HG03457 (cell line): Measurements from ENCODE around the gene CXorf38.

Experiments used
- ATAC-seq: cut with Tn5 transposase; IDR thresholded peaks from one replicate; pipeline ENCODE4 v1.9.1; 2021; ENCODE audit warnings: moderate number of reproducible peaks; ENCODE audit not compliant: unreplicated experiment

The CXorf38 gene

GRCh38 chrX:40647307-40648197 is at the start of gene CXorf38:
Gene CXorf38, minus strand, starts transcription at chrX:40647561. Its CDS starts 41 bp downstream, at chrX:40647520.
- peak; percentile 43 for ATAC-seq

DNA sequence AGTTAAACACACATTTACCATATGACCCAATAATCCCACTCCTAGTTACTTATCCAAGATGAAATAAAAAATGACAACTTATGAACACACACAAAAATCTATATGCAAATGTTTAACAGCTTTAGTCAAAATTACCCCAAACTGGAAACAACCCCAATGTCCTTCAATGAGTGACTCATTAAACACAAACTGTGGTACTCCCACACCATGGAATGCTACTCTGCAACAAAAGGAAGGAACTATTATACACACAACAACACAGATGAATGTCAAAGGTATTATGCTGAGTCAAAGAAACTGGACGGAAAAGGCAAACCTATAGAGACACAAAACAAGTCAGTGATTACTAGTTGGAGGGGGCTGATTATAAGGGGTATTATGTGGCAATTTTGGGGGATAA is 47.4 kb upstream of the CXorf38 start:
- no peak for ATAC-seq

DNA sequence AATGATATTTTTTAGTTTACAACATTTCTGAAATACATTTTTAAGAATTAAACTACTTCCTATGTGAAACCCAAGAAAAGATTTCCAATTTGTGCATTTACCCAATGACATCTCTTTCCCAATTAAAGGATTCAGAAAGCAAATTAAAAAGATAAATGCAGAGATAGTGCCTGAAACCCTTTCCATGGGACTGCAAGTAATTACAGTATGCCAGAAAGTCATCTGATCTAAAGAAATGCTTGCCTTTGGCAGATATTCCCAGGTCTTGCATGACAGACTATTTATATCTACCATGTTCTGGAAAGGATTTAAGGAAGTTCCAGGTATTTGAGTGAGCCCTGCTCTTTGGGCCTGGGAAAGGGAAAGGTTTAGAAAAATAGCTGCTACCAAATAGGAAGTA is 41.6 kb upstream of the CXorf38 start:
- no peak for ATAC-seq

GRCh38 chrX:40687169-40687568 is 39.8 kb upstream of the CXorf38 start:
- no peak for ATAC-seq

GRCh38 chrX:40685362-40685918 is 38.1 kb upstream of the CXorf38 start:
- no peak for ATAC-seq

- ATAC-seq, result no peak
Observed at GRCh38 chrX:40684092-40684491, 36.7 kb upstream of the CXorf38 start.

DNA sequence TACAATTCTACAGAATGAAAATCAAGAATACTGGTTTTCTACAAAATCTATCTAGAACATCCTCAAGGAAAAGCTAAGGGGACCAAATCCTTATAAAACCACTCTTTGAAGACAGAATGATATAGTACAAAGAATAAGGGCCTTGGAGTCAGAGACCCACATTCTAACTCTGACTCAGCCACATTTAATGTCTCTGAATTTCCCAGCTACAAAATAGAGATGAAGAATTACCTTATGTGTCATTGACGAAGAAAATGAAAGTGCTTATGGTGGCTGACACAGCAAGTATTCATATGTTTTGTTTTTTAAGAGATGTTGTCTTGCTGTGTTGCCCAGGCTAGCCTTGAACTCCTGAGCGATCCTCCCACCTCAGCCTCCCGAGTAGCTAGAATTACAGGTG is 35.9 kb upstream of the CXorf38 start:
- ATAC-seq, result no peak

- ATAC-seq, result no peak
Observed at GRCh38 chrX:40671126-40671525, 23.8 kb upstream of the CXorf38 start.

GRCh38 chrX:40663880-40664630 is 16.7 kb upstream of the CXorf38 start:
- no peak for ATAC-seq

DNA sequence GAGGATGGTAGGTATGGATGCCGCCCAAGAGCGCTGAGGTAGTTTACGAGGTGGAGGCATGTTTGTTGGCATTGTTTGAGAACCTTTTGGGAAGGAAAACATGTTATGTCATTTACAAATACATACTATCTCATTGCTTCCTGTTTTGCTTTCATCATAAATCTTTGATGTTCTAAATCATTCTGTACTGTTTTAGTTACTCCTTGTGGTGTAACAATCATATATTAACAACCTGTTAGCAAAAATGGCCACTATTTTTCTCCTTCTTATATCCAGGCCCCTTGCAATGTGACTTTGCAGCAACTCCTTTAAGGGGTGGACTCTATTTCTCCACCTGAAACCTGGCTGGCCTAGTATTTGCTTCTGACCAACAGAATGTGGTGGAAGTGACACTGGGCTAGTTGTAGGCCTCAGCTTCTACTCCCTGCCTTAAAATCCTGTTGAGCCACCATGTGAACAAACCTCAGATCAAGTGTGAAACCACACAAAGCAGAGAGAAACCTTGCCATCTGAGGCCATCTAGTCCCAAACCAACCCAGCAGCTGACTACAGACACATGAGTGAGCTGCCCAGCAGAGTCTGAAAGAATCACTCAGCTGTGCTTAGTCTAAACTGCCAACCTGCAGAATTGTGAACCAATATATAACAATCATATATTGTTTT is 15.8 kb upstream of the CXorf38 start:
- ATAC-seq, result no peak

DNA sequence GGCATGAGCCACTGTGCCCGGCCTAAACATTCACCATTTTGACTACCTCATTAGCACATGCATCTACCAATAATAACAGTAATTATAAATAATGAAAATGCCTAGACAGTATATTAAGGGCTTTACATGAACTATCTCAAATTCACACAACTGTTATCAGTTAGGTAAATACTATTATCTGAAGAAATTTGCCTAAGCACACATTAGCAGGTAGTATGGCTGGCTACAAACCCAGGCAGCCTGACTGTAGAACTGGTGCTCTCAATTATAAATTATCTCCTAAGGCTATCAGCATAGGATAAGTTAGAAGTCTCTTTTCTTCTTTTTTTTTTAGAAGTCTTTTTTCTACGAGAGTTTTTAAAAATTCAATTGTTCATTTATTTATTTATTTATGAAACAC is 14.1 kb upstream of the CXorf38 start:
- ATAC-seq, result no peak

DNA sequence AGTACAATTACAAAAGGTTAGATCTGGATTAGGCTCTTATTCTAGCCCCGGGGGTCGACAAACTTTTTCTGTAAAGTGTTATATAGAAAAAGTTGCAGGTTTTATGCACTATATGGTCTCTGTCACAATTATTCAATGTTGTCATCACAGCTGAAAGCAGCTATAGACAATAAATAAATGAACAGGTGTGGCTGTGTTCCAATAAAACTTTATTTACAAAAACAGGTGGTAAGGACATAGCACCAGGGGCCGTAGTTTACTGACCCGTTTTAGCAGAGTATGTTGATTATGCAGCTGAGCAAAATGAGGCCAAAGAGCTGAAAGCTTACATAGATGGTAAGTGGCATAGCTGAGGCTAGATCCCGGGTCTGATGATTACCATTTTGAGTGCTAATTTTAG is 13.0 kb upstream of the CXorf38 start:
- no peak for ATAC-seq

DNA sequence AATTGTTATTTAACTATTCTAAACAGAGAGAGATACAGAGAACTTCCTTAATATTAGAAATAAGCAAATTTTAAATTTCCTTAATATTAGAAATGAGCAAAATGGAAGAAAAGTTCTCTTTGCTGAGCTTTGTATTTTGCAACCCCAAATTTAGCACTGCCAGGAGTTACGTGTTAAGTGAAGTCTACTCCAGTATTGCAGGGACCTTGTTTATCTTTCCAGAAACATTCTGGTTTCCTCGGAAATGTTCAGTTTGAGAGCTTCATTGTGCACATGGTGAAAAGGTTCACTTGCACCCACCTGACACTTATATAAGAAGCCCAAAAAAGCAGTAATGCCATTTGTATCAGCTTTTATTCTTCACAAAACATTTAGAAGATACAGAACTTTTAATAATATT is 6.2 kb upstream of the CXorf38 start:
- ATAC-seq, result no peak

DNA sequence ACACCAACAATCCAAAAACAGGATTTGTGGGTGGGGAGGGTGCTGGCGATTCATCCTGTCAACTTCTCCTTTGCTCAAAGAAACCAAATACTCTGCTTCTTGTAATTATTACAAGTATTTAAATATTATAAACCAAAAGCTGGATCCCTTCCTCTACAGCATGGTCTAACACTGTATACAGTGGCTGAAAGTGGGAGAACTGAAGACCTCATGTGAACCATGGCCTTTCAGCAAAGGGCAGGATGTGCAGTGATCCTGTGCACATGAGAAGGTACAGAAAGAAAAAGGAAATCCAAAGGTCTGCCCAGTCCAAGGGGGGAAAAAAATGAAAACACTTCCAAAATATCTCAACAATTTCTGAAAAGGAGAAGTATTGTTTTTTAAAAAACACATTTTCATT is 5.3 kb upstream of the CXorf38 start:
- no peak for ATAC-seq

DNA sequence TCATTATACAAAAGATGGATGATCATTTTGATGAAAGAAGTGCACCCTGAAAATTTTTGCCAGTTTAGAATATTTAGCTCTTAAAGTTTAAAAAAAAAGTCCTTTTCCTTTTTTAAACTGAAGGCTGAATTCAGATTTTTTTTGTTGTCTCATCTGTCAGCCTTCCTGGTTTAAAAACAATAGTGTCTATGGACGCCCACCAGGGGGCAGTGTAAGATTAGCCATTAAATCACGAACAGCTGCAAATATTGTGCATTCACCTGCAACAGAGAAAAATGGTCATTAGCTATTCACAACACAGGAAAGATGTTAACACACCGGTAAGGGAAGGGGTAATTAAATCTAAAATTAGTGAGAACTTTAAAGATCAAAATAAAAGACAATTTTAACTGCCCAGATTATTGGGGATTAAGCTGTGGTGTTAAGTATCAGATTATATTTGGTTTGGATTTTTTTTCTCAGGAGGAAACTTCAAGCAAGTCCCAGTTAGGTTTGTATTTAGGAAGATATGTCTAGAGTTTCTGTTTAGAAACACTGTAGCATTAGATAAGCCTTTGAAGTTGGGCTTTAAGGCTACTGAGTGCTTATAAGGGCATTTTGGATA is 4.4 kb upstream of the CXorf38 start:
- ATAC-seq, result no peak

DNA sequence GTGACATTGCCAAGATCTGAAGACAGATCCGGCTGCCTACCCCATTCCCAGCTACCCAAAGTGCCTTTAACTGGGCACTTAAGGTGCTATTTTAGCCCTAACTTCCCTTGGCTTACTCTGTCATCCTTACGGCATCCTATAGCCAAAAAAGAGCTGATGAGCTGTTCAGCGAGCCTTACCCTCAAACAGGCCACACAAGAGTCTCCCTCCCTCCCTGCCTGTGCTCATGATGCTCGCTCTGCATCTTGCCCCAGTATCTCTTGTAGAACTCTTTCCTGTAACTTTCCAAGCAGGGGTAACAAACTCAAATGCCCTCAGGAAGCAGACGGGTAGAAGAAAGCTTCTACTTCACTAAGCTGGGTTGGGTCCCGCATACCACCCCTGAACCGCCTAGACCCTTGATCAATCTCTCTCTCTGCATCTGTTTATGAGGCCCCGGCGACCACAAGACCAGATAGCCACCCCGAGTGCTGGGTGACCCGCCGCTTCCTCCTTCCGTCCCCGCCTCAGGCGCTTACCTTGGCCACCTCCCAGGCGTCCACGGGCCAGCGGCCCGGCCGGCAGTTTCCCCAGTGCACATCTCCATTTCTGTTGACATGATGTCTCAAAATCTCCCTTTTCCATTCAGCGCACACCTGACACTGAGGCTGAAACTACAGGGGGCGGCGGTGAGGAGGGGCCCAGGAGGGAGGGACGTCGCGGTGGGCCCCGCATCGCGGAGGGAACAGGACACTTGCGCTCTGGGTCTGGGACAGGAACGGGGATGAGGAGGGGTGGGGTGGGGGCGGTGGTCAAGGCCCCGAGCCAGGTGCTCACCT is 663 bp downstream of the CXorf38 start:
- peak; percentile 19 for ATAC-seq

DNA sequence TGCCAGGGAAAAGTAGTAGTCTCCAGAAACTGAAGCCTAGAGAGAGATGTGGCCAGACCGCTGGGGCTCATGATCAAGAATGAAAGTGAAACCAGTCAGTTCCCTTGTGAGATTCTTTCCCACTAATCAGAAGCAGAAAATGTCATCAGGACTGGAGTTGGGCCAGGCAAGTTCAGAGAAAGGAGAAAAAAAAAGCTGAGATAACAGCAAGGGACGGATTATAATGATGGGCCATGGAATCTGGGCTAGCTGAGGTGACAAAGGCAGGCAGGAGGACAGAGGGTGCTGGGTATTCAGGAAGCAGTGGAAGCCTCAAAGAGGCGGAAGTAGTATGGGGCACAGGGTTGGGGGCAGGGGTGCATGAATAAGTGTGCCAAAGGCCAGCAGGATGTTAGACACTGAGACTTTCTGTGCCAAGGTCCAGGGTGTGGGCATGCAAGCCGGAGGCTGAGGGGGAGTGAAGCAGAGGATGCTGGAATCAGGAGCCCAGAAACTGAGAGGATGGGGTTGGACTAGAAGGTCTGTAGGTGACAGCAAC is 2.5 kb downstream of the CXorf38 start:
- ATAC-seq, result no peak

DNA sequence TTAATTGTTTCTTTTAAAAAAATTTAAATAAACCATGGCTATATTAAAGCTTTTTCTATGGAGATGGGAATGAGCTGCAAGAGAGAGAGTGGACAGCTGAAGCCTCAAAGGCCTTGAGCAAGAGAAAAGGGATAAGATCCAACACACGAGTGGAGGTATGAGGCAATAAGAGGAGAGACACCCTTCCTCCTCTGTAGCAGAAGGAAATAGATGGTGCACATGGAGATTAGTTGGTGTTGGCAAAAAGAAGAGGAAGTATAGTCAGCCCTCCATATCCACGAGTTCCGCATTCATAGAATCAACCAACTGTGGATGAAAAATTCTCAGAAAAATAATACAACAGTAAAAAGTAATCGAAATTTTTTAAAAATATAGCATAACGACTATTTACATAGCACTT is 3.2 kb downstream of the CXorf38 start:
- no peak for ATAC-seq

GRCh38 chrX:40637687-40638086 is 9.7 kb downstream of the CXorf38 start:
- no peak for ATAC-seq

DNA sequence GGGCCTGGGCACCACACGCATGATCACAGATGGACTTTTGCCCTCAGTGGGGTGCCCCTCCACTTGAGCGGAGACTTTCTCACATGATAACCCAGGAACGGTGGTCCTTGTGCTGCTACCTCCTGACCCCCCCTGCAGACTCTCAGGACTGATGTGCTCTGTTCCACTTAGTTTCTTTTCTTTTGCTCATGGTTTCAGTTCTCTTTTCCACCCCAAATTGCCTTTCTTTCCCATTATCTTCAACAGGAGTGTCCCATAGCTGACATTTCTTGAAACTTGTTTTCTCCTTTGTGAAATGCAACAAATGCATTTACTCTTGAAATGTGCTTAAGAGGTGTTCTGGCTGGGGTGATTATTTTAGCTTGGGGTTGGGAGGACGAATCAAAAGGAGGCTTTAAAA is 15.2 kb downstream of the CXorf38 start:
- ATAC-seq, result no peak
